ENCODE results near the gene ZNRD2. TPM values are rescaled to one million over a fixed set of nuclear protein-coding genes. Genes with fewer than 3 reads are reported as not detected.

The ZNRD2 gene
- total RNA-seq, 1 experiment from 2014 or later: 45.8 TPM

GRCh38 chr11:65609229-65609628 is 39.0 kb downstream of the ZNRD2 start:
- H3K18ac ChIP-seq (ENCODE audit: insufficient read length, low read depth, low read length): no peak overlapping the region
- H4K8ac ChIP-seq (replicated peaks; ENCODE audit: insufficient read length, low read depth, low read length): no peak overlapping the region
- H3K23me2 ChIP-seq (ENCODE audit: insufficient read length, low read depth, low read length, poor library complexity, severe bottlenecking): peaks cover 13% of the 10 kb centered on the region
- TF ChIP-seq CTCF (conservative IDR thresholded peaks at IDR 0.05): no peak
- H3K14ac ChIP-seq (ENCODE audit: insufficient read depth, low read length): no peak overlapping the region
- no peak overlapping the region for H3K27ac ChIP-seq (ENCODE audit: insufficient read length, low read depth, low read length)
- H3K23ac ChIP-seq (ENCODE audit: insufficient read length, low read depth, low read length): no peak overlapping the region
- no peak overlapping the region for H3K9ac ChIP-seq (ENCODE audit: extremely low read depth, insufficient read length, low read length)
- H3T11ph ChIP-seq (ENCODE audit: low read length): no peak overlapping the region
- no peak for DNase-seq
- no peak overlapping the region for H3K56ac ChIP-seq (ENCODE audit: insufficient read length, low read depth, low read length)
- H3K27me3 ChIP-seq (ENCODE audit: insufficient read depth, low read length): no peaks in the 10 kb centered on the region
- peaks cover 3% of the 10 kb centered on the region for H3K79me1 ChIP-seq (ENCODE audit: insufficient read depth, low read depth, low read length, poor library complexity, severe bottlenecking)
- H3K4me1 Mint-ChIP-seq: peaks cover 16 to 33% of the 10 kb centered on the region in 2 experiments
- no peak overlapping the region for H2AFZ ChIP-seq (ENCODE audit: low read length)
- H4K20me1 ChIP-seq (ENCODE audit: control insufficient read depth, insufficient read depth, insufficient read length): no peaks in the 10 kb centered on the region
- H4K91ac ChIP-seq (ENCODE audit: insufficient read length, low read depth, low read length): no peak overlapping the region
- H3K4me2 ChIP-seq (ENCODE audit: insufficient read depth, insufficient read length, low read length): no peak overlapping the region
- no peak overlapping the region for H2BK20ac ChIP-seq (ENCODE audit: low read depth, low read length, poor library complexity, severe bottlenecking)
- H4K5ac ChIP-seq (ENCODE audit: insufficient read length, low read depth, low read length): no peak overlapping the region
- H2BK15ac ChIP-seq (ENCODE audit: low read depth, low read length): no peak overlapping the region
- no peak overlapping the region for H2AK5ac ChIP-seq (ENCODE audit: insufficient read length, low read length)
- no CpG with 5 or more reads among the region's 3 CpGs for WGBS (ENCODE audit: extremely low coverage, insufficient read length, low lambda C conversion rate)
- no peak overlapping the region for H2BK120ac ChIP-seq (ENCODE audit: low read depth, low read length, poor library complexity, severe bottlenecking)
- H3K9me3 ChIP-seq (ENCODE audit: control insufficient read depth, low read depth, low read length): no peaks in the 10 kb centered on the region
- no peak overlapping the region for H3K4me3 Mint-ChIP-seq
- H3K4me1 ChIP-seq (ENCODE audit: insufficient read depth, low read length): no peaks in the 10 kb centered on the region; the same call in 1 of the 2 replicates
- H2BK5ac ChIP-seq (ENCODE audit: insufficient read length, low read length): no peak overlapping the region
- no peak overlapping the region for H3K4ac ChIP-seq (ENCODE audit: low read depth, low read length)
- H3K27ac Mint-ChIP-seq: no peak overlapping the region
- no peak overlapping the region for H2BK12ac ChIP-seq (ENCODE audit: insufficient read length, low read depth, low read length)
- H3K79me2 ChIP-seq (ENCODE audit: insufficient read depth, low read length): no peaks in the 10 kb centered on the region; the same call in 1 of the 2 replicates
- H3K27me3 Mint-ChIP-seq (ENCODE audit: low read depth): no peaks in the 10 kb centered on the region; the same call in 1 of the 2 replicates
- H3K9me3 Mint-ChIP-seq: no peaks in the 10 kb centered on the region
- H3K36me3 Mint-ChIP-seq (ENCODE audit: insufficient read depth in 1 of 3, low read depth in 3 of 3): peaks cover 10 to 50% (median 49%) of the 10 kb centered on the region in 3 experiments; a peak in 6 of 7 replicates

All from H9 (cell line).